Measurements from ENCODE around the gene KRTAP2-3. TPM values are rescaled to one million over a fixed set of nuclear protein-coding genes. Genes with fewer than 3 reads are reported as not detected.
"Not testable (repeated sequence)": the region's sequence is repeated elsewhere in the genome, so short reads cannot be mapped to it uniquely, and the experiment has no call there.

Gene KRTAP2-3
- total RNA-seq, 2 donors from 2014 or later = not detected

DNA sequence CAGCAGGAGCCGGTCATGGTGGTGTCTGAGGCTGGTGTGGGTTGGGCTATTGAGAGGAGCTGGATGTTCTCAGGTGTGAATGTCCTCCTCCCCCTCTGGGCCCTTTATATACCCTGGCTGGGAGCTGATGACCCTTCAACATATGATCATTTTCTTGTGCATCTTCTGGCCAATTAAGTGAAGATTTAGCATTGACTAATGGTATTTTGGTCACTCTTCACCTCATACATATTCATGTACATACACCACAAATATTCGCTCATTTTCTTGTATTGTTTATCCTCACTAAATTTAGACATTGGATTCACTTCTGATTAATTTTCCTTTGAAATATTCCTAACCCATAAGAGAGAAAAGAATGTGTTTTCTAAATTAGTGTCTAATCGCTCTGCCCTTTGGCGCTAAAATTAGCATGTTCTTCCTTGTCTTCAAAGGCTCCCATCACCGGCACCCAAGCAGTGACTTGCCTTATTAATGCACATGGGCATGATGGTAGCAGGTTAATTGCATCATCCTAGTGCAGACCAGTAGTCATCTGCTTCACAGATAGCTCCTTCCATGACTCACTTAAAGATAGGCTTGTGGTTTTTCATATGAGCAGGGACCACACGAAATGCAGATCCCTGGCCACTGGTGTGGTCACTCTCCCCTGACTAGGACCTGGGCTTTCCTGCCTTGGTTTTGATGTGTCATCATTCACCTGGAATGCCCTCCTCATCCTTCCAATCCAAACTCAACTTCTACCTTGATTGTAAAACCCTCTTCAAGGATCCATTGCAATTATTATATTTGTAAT, 6.1 kb upstream of the KRTAP2-3 start, which contains the start of gene KRTAP2-4:
Gene KRTAP2-4 (minus strand): TSS at position 51 of the 796 bp plus-strand sequence. CDS start 34 bp downstream, at position 17.
- Histone ChIP-seq H3K36me3 (ENCODE audit: control insufficient read depth, insufficient read depth, low read length) (no peaks in the 10 kb centered on the region), H3K4me3 (ENCODE audit: low read length) (no peak within 1 kb of the TSS), H3K27ac (ENCODE audit: low read depth, low read length) (no peak within 1 kb of the TSS), H3K9ac (ENCODE audit: extremely low read depth, low read length, poor library complexity, severe bottlenecking) (no peak within 1 kb of the TSS), H3K27me3 (ENCODE audit: control insufficient read depth, insufficient read depth, low read length, poor library complexity, severe bottlenecking) (no peaks in the 10 kb centered on the region), H3K9me3 (ENCODE audit: control insufficient read depth, low read length) (no peaks in the 10 kb centered on the region), H3K4me1 (ENCODE audit: control insufficient read depth, insufficient read depth, low read length) (no peaks in the 10 kb centered on the region)
- H3K9me3 Mint-ChIP-seq = no peaks in the 10 kb centered on the region
- no peak within 1 kb of the TSS for H3K4me3 Mint-ChIP-seq
- no peaks in the 10 kb centered on the region for H3K4me1 Mint-ChIP-seq
- no peak within 1 kb of the TSS for H3K27ac Mint-ChIP-seq
- no peaks in the 10 kb centered on the region for H3K27me3 Mint-ChIP-seq (ENCODE audit: insufficient read depth)
- TF ChIP-seq, protein P1, sequence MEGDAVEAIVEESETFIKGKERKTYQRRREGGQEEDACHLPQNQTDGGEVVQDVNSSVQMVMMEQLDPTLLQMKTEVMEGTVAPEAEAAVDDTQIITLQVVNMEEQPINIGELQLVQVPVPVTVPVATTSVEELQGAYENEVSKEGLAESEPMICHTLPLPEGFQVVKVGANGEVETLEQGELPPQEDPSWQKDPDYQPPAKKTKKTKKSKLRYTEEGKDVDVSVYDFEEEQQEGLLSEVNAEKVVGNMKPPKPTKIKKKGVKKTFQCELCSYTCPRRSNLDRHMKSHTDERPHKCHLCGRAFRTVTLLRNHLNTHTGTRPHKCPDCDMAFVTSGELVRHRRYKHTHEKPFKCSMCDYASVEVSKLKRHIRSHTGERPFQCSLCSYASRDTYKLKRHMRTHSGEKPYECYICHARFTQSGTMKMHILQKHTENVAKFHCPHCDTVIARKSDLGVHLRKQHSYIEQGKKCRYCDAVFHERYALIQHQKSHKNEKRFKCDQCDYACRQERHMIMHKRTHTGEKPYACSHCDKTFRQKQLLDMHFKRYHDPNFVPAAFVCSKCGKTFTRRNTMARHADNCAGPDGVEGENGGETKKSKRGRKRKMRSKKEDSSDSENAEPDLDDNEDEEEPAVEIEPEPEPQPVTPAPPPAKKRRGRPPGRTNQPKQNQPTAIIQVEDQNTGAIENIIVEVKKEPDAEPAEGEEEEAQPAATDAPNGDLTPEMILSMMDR (conservative IDR thresholded peaks at IDR 0.05) = no peak
- 91 to 96% methylated on average over 5 of the region's 6 CpGs for WGBS, 2 experiments (ENCODE audit: insufficient coverage in 1 of 2, insufficient read length in 1 of 2)
- H3K36me3 Mint-ChIP-seq (ENCODE audit: low read depth) = no peaks in the 10 kb centered on the region
- no peak for DNase-seq

DNA sequence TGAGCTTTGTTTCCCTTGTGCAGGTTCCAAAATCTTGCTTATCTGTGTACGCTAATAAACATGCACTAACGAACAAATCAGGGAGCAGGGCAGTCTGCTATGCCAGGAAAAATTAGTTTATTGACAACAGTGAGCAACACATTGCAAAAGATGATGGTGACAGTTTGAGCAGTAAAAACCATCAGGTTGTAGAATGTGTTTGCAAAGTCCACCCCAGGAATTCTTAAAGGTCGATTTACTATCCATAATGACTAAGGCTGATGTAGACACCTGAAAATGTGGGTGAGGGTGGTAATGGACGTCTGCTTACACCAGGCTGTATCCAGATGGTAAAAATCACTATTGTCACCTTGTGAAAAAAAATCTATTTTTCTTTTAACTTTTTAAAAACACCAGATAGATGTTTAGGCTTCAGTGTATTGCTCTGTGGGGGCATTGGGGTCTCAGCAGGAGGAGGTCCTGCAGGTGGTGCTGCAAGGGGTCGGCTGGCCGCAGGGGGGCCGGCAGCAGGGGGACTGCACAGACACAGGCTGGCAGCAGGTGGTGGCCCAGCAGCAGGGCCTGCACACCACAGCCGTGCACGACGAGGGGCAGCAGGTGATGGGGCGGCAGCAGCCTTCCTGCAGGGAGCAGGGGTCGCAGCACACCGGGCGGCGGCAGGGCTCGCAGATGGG, 5.2 kb upstream of the KRTAP2-3 start:
- DNase-seq; H3K27me3 ChIP-seq (ENCODE audit: control insufficient read depth, insufficient read depth, low read length, poor library complexity, severe bottlenecking); H3K4me3 Mint-ChIP-seq; H3K27ac ChIP-seq (ENCODE audit: low read depth, low read length); H3K4me1 ChIP-seq (ENCODE audit: control insufficient read depth, insufficient read depth, low read length); H3K9me3 ChIP-seq (ENCODE audit: control insufficient read depth, low read length); H3K27ac Mint-ChIP-seq; H3K27me3 Mint-ChIP-seq (ENCODE audit: insufficient read depth); H3K9ac ChIP-seq (ENCODE audit: extremely low read depth, low read length, poor library complexity, severe bottlenecking); H3K9me3 Mint-ChIP-seq; H3K4me1 Mint-ChIP-seq; H3K36me3 ChIP-seq (ENCODE audit: control insufficient read depth, insufficient read depth, low read length); H3K36me3 Mint-ChIP-seq (ENCODE audit: low read depth); H3K4me3 ChIP-seq (ENCODE audit: low read length): not testable (repeated sequence)
- 88 to 96% methylated on average over 3 to 4 of the region's 16 CpGs for WGBS, 2 experiments (ENCODE audit: insufficient coverage in 1 of 2, insufficient read length in 1 of 2)

DNA sequence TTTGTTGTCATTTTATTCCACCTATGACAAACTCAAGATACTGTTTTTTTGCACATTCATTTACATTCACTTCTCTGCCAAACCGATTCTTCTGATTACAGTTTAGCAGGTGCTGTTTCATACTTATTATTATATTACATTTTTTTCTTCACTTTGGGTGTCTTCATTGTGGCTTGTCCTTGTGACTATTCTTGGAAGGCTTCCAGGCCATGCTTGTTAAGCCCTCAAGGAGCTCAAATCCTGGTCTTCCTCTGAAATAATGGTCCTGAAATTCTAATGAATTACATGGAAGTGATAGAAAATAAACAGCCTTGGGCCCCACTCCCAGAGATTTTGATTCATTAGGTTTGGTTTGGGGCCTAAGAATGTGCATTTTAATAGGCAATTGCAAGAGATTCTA, 4.4 kb upstream of the KRTAP2-3 start:
- Histone ChIP-seq H3K4me1 (ENCODE audit: control insufficient read depth, insufficient read depth, low read length) (no peaks in the 10 kb centered on the region), H3K36me3 (ENCODE audit: control insufficient read depth, insufficient read depth, low read length) (no peaks in the 10 kb centered on the region), H3K27ac (ENCODE audit: low read depth, low read length) (no peak overlapping the region), H3K4me3 (ENCODE audit: low read length) (no peak overlapping the region), H3K9ac (ENCODE audit: extremely low read depth, low read length, poor library complexity, severe bottlenecking) (no peak overlapping the region), H3K9me3 (ENCODE audit: control insufficient read depth, low read length) (no peaks in the 10 kb centered on the region), H3K27me3 (ENCODE audit: control insufficient read depth, insufficient read depth, low read length, poor library complexity, severe bottlenecking) (no peaks in the 10 kb centered on the region)
- H3K27me3 Mint-ChIP-seq (ENCODE audit: insufficient read depth) = no peaks in the 10 kb centered on the region
- H3K27ac Mint-ChIP-seq = no peak overlapping the region
- peaks cover 2% of the 10 kb centered on the region for H3K4me1 Mint-ChIP-seq
- H3K4me3 Mint-ChIP-seq = no peak overlapping the region
- no peak for DNase-seq
- no peaks in the 10 kb centered on the region for H3K36me3 Mint-ChIP-seq (ENCODE audit: low read depth)
- TF ChIP-seq, protein P1 (conservative IDR thresholded peaks at IDR 0.05) = no peak
- 100% methylated on average over 1 of the region's 1 CpG; no CpG with 5 or more reads in 1 of the 2 experiments for WGBS, 2 experiments (ENCODE audit: insufficient coverage in 1 of 2, insufficient read length in 1 of 2)
- no peaks in the 10 kb centered on the region for H3K9me3 Mint-ChIP-seq

All from endodermal cell (in vitro differentiated cells).